ENCODE results near the gene KCNMB2.
"Not testable (repeated sequence)": the region's sequence is repeated elsewhere in the genome, so short reads cannot be mapped to it uniquely, and the experiment has no call there.

KCNMB2 gene

DNA sequence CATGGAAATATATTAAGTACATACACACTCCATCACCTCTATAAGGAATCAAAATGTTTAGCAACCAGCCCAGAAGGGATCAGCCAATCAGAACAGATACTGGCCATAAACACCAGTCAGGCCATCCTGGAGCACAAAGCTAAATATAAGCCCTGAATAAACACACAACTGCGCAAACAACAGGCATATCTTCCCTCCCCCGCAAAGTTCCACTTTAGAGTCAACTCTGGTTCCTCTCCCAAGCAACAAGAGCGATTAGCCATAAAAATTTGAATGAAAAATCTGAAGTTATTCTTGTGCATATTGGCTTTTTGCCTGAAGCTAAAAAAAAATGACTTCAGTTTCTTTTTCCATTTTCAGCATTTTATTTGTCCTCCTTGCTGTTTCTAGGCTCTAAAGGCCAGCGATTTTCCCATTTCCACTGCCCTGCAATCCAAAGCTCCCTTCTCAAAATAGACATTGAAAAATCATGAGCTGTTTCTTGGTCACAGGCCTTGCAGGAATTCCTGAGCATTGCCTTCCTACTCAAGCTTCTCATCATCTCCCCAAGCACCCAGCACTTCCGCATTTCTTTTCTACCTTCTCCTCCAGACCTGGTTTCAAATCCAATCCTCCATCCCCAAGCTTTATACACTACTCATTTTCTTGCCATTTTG lies 287.5 kb downstream of the KCNMB2 start:
- no peak for DNase-seq

DNA sequence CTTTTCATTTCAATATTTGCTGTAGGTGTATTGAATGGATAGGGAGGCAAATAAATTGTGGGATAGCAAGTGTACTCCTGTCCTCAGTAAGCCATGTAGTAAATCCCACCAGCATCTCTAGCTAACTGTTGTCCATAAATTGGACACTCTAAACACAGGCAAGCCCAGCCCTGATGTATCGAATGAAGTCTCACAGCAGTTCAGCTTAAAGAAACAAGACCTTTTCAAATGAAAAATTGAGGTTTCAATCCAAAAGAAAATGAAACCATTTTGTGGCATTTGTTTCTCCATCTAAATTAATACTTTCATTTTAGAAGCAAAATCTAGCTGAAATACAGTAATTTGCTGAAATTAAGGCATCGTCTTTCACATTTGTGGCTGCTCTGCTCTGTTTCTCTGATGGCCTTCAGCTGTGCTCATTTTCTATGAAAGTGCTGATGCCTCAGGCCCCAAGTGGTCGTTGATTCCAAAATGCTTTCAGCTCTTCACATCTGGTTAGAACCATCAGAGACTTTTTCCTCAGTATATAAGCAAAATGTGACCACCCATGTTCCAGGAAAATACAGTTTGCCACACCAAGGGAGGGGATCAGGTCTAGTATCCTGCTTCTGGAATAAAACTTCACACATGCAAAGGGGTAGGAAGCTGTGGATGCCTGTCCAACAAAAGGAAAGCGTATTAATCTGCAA lies 290.3 kb downstream of the KCNMB2 start:
- no peak for DNase-seq

DNA sequence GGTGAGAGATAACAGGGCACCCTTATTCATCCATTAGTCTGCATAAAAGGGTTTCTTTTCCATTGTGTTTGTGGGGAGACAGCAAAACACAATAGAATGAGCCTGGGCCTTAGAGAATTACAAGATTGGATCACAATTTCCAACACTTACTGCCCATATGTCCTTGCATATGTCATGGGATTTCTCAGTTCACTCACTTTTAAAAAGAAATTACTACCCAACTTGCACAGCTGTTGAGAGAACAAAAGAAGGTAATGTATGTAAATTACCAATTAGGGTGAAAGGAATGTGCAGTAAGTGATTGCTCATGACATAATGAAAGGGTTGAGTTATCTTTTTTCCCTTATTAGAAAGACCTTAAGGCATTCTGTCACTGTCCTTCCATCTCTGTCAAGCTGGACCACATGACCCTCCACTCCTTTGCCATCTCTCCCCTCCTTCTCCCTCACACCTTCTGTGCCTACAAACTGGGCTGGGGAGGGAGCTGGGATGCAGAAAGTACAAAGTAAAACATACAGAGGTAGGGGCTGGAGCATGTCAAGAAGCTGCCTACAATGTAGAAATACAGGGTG lies 291.1 kb downstream of the KCNMB2 start:
- no peak for DNase-seq

DNA sequence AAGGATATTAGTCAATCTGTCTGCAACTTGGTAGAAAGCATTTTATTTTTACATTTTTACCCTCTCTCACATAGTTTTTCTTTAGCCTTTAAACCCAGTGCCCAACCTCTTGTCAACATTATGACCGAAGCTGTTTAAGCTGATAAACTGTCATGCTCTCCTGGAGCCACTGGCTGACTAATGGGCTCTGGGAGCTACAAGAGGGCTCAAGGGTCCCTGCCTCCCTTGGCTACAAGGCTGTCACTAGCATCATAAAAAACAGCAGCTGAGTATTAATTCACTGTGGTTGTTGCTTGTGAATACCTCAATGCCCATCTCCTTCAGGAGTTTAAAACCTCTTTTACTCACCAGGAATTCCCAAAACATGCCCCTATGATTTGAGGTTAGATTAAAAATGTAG lies 297.5 kb downstream of the KCNMB2 start:
- DNase-seq = no peak

DNA sequence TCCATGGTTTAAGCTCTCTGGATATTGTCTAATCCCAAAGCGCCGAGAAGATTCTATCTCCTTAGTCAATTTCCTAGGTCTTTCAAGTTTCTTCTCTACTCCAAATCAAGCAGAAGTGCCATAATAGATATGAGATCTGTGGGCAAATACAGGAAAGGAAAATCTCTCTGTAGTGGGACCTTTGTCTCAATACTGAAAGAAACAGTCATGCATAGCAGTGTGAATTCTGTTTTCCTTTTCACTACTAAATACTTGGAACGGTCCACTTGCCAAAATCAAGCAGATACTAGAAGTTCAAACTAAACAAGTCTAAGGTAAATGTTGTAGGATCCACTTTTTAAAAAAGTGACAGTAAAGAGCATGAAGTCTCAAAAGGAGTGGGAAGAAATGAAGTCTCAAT lies 298.8 kb downstream of the KCNMB2 start:
- no peak for DNase-seq

DNA sequence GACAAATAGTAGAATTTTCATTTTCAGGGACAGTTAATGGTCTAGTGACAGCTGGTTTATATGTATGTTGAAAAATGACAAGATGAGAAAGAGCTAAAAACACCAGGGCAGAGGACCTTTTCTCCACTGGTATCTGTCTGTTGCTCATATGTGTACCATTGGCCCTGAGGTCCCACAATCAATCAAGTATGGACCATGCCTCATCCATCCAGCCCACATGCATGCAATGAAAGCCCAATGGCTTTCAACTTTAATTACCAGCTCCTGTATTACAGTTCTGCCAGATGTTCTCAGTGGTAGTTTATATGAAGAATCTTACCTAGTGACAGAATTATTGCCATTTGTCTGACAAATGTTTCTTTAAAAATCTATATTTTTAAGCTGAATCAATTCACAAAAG lies 301.3 kb downstream of the KCNMB2 start:
- DNase-seq = no peak

DNA sequence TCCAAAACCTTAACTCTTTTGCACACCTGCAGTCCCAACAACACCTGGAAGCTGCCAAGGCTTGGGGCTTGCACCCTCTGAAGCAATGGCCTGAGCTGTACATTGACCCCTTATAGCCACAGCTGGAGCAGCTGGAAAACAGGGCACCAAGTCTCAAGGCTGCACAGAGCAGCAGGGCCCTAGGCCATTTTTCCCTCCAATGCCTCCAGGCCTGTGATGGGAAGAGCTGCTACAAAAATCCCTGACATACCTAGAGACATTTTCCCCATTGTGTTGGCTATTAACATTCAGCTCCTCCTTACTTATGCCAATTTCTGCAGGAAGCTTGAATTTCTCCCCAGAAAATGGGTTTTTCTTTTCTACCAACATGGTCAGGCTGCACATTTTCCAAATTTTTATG lies 304.4 kb downstream of the KCNMB2 start:
- no peak for DNase-seq

DNA sequence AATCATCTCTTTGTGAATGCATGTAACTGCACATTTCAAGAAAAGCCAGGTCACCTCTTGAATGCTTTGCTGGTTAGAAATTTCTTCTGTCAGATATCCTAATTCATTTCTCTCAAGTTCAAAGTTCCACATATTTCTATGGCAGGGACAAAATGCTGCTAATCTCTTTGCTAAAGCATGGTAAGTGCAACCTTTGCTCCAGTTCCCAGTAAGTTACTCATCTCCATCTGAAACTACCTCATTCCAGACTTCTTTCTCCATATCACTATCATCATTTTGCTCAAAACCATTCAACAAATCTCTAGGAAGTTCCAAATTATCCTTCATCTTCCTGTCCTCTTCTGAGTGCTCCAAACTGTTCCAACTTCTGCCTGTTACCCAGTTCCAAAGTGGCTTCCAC lies 304.8 kb downstream of the KCNMB2 start:
- no peak for DNase-seq

DNA sequence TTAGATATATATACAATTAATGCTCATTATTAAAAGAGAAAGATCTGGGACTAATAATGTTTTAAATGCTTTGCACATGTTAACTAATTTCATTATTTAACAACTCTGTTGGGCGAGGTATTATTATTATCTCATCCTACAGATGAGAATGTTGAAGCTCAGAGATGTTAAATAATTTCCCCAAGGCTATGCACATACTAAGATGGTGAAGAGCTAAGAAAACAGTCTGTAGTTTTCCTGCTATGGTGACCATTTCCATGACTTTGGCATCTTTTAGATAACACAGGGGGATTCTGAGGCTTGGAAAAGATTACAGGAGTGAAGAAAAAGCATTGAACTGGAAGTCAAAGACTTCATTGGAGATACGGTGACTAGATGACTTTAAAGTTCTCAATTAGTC lies 308.7 kb downstream of the KCNMB2 start:
- no peak for DNase-seq

DNA sequence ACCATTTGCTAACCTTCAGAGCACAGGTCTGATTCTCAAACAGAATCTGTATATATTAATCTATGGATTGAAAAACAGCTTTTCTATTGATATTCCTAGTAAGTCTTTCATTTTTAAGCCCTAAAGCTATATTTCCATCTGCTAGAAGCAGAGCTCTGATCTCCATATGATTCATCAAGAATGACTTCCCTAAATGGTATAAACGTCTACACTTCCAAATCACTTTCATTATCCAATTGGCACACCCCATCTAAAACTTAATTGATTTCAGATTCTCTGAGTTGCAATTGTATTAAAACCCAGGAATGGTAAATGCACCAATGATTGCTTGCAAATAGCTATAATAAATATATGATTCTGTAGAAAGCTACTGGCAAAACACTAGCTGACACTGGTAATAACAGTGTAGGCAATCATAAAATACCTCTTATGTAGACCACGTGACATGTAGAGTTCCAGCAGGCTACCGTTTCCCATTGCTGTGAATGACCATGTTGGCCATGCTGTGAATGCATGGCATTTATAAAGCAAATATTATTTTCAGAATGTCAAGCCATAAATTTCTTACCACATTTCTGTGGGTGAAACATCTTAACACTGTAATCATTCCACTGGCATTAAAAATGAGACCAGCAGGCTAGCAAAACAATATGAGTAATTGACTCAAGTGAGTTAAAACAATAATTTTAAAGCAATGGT lies 309.3 kb downstream of the KCNMB2 start:
- no peak for DNase-seq

DNA sequence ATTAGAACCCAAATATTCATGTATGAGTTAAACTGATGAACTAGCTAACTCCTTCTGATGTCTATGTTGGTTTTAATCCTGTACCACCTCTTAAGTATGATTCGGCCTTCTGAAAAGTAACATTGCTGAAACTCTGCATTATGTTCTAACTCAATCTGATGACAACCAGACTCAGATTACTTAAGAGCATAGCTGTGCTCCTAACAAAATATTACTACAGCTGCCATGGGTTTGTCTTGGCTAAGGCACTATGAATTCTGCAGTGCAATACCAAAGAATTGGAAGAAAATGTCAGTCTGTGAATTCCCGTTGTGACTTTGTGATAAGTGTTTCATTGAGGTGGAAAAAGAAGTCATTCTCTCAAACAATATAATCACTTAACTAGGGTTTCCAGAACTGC lies 311.0 kb downstream of the KCNMB2 start:
- DNase-seq = no peak

DNA sequence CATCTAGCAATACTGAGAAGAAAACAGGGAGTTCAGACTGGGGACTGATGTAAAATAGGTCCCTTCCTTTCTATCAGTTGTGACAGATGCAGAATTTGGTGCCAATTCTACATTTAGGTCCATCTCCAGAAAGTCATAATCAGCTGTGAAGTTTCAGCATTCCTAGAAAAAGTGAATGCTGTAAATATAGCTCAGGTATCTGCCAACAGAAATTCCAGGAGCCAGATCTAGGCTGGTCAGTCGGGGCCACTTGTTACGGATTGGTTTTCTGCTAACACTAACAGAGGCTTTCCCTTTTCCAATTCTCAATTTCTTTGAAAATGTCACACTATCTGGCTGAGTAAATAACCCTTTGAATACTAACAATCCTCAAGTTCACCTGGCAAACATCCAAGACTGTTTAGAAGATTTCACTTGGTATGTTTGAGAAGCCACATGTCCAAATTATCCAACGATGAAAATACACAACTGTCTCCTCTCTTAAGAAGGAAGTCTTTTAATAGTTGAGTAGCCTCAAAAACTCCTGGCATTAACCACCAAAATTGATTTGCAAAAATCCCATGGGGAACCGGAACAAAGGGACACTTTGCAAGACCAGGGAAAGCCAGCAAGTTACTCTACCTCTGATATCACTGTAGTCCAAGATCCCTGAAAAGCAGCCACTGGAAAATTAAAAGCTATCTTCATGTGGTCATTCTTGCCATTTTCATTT lies 313.1 kb downstream of the KCNMB2 start:
- no peak for DNase-seq

DNA sequence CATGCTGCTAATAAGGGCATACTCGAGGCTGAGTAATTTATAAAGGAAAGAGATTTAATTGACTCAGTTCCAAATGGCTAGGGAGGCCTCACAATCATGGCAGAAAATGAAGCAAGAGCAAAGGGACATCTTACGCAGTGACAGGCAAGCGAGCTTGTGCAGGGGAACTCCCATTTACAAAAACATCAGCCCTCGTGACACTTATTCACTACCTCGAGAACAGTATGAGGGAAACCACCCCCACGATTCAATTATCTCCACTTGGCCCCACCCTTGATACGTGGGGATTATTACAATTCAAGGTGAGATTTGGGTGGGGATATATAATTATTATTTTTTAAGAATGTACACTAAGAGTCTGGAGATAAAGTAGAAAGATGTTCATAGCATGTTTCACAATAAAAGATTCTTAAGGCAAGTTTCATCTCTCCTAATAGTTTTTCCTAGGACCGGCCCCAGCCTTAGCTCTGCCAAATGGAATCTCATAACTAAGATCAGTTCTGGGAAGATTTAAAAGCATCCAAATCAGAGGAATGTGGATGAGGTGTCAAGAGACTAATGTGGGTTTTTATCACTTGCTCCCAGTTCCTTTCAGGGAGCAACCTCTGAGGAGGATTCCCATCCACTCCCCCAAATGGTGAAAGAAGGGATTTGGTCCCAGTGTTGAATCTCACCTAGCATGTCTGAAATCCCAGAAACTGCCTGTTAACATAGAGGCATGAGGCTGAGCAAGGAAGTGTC lies 314.4 kb downstream of the KCNMB2 start:
- no peak for DNase-seq

DNA sequence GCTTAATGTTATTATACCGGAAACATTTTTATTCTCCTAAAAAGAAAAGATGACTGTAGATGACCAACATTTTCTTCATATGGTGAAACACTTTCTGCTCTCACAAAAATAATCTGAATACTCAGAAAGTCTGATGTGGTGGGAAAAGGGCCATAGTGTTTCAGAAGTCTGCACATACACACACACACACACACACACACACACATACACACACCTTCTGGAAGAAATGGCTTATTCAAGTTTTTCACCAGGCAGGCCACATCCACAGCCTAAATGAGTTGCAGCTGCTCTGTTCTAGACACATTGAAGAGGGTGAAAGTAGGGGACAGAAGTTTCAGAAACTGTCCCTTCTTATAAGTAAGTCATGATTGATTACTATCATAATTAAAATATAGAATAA lies 315.3 kb downstream of the KCNMB2 start:
- no peak for DNase-seq

DNA sequence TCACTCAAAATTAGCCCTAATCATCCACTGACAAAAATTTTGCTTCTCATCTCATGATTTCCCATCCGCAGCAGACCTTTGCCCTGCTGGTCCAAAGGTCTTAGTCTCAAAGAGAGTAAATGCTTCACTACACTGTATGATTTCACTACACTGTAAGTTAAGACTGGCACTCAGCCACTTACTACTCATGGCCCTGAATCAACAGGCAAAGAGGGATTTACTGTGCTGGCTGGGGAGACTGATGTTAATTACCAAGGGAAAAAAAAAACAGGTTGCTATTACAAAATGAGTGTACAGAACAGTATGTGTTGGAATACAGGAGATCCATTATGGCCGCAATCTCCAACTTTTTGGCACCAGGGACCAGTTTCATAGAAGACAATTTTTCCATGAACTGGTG lies 320.6 kb downstream of the KCNMB2 start:
- no peak for DNase-seq

DNA sequence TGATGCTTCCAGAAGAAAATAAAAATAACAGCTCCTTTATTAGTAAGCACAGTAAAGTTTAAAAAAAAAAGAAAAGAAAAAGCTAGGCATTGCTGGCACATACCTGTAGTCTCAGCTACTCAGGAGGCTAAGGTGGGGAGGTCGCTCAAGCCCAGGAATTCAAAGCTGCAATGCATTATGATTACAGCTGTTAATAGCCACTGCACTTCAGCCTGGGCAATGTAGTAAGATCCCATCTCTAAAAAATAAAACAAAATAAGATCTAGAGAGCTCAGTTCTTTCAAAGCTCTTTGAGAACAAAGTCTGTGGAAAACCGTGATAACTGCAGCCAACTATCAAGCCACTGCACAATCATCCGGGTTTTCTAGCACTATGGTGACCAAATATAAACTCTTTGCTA lies 323.1 kb downstream of the KCNMB2 start:
- DNase-seq = no peak

DNA sequence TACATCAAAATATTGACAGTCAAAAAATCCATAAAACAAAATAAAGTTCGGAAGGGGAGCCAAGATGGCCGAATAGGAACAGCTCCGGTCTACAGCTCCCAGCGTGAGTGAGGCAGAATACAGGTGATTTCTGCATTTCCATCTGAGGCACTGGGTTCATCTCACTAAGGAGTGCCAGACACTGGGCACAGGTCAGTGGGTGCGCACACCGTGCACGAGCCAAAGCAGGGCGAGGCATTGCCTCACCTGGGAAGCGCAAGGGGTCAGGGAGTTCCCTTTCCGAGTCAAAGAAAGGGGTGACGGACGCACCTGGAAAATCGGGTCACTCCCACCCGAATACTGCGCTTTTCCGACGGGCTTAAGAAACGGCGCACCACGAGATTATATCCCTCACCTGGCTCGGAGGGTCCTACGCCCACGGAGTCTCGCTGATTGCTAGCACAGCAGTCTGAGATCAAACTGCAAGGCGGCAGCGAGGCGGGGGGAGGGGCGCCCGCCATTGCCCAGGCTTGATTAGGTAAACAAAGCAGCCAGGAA lies 323.7 kb downstream of the KCNMB2 start:
- not testable (repeated sequence) for DNase-seq

DNA sequence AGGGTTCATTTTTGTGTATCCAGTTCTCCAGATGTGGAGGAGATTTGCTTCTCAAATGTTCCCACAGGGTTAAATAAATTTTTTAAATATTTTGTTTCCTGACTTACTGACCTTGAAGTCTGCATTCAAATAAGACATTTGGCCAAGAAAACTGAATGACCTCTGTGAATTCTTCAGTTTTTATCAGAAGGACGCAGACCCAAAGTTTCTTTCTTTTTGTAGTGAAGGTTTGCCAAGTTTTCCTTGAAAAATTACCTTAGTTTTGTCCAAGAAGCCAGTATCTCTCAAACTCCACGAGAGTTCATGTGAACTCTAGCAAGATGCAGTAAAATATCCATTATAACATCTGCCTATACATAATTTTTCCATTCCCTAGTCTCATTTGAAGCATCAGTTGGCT lies 332.4 kb downstream of the KCNMB2 start:
- DNase-seq = no peak

DNA sequence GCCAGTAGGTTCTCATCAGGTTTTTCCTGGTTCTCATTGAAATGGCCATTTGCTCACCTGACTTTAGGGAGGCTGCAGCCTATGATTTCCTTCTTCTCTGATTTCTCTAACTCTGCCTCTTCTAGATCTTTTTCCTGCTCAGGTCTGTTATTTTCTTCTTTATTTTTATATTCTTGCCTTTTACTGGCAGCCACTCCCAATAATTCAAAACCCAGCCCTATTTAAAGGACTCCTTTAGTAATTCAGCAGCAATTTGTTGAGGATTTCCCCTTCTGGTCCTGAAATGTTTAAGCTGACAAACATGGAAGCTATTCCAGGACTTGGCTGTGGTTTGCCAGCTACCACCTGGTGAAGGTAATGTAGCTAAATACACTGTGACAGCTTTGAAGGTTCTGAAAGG lies 333.8 kb downstream of the KCNMB2 start:
- DNase-seq = no peak

DNA sequence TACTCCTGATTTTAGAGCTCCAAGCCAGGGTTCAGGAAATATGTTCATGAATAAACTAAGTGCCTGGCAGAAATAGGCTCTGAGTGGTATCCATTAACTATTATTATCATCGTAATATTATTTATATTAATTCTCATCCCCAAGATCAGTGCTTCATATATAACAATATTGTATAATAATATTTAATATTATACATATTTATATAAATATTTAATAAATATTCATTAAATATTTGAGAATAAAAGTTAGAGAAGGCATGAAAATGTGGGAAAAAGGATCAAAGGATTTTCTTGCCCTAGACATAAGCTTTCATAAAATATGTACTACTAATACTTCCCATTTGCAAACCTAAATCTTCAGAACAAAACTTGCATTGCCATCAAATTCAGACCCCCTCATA lies 338.9 kb downstream of the KCNMB2 start:
- DNase-seq = no peak

DNA sequence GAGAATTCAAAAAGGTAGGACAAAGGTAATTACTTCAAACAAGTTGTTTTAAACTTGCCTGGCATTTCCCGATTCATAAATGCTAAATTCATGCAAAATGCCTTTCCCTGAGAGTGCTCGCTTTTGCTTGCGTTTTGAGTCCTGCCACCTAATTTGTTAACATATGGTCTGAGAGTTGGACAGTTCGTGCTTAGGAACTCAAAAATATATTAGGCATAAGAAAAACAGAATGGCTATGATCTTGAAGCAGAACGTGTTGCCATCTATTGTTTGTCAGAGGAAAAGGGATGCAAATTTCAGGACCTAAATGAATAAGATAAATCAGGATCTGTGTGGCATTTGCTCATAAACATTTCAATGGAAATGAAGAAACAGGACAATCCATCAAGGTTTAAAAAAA lies 339.6 kb downstream of the KCNMB2 start:
- DNase-seq = no peak

DNA sequence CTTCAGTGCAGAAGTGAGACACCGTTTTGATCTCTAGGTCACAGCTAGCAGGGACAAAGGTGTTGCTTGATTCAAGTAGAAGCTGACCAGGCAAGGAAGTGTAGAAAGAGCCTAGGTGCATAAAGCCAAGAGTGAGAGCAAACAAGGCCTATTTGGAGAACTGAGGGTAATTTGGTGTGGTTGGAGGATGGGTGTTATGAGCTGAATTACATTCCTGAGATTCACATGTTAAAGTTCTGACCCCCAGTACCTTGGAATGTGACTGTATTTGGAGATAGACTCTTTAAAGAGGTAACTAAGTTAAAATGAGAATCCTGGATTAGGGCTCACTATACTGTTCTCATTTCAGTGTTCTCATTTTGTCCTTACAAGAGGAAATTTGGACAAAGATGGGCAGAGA lies 344.0 kb downstream of the KCNMB2 start:
- no peak for DNase-seq
